Lower leg skin (tissue), 3 donors: ENCODE results near the gene RPS26.

Experiments
- CTCF ChIP-seq, 3 donors: fragments of 450-650 bp; IDR thresholded peaks; one replicate each; pipeline ENCODE4 v1.5.1; 2016; ENCODE audit warnings: antibody characterized with exemption in 3 of 3, mild to moderate bottlenecking in 3 of 3, moderate library complexity in 2 of 3
- POLR2A ChIP-seq, 2 donors: fragments of 450-650 bp; IDR thresholded peaks; one replicate each; pipeline ENCODE4 v1.6.1; 2016 to 2017; ENCODE audit warnings: antibody characterized with exemption in 2 of 2, mild to moderate bottlenecking in 1 of 2, moderate library complexity in 1 of 2

GRCh38 chr12:56082967-56083366 is 41.2 kb downstream of the RPS26 start:
- TF ChIP-seq POLR2A (IDR thresholded peaks at IDR 0.05) (no peak), CTCF (IDR thresholded peaks at IDR 0.05) (no peak)
